HuH-7.5 (cell line): ENCODE data around the gene ANXA10.
"Not testable (repeated sequence)": the region's sequence is repeated elsewhere in the genome, so short reads cannot be mapped to it uniquely, and the experiment has no call there.

Experiments used
- DNase-seq: peaks from one replicate; pipeline ENCODE4 v3.0.0; 2011; ENCODE audit warnings: low spot score

The ANXA10 gene, protein sequence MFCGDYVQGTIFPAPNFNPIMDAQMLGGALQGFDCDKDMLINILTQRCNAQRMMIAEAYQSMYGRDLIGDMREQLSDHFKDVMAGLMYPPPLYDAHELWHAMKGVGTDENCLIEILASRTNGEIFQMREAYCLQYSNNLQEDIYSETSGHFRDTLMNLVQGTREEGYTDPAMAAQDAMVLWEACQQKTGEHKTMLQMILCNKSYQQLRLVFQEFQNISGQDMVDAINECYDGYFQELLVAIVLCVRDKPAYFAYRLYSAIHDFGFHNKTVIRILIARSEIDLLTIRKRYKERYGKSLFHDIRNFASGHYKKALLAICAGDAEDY

DNA sequence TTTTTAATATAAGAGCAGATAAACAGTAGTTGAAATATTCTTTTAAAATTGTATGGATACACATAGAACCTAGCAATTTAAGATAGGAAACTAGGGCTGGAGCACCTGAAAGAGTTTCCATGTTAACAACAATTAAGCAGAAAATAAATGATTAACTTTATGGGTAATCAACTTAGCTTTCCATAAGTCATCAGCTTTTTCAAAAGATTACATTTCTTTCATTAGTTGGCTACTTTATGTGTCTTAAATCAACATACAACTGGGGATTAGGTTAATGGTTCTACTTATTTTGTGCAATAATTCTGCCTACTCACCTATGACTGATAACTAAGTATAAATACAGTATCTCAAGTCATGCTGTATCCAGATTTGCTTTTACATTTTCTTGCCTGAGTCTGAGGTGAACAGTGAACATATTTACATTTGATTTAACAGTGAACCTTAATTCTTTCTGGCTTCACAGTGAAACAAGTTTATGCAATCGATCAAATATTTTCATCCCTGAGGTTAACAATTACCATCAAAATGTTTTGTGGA lies at the start of gene ANXA10:
Gene ANXA10 (plus strand): TSS at position 362 of the 537 bp plus-strand sequence. CDS start 164 bp downstream, at position 526.
- DNase-seq: no peak

DNA sequence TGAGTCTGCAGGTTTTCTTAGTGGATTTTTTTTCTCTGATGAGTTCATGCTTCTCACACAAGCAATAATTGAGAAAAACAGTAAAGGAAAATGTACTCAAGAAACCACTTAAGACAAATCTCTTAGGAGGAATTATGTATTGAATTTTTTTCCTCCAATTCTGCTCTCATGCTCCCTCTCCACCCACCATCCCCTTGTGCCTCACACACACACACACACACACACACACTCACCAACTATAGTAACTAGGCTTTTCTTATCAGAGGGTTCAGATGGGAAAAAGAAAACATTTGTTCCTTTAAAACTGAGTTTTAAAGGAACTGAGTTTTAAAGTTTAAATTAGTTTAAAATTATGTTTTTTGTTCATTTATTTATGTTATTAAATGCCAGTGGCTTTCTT lies 47.0 kb upstream of the ANXA10 start:
- DNase-seq: no peak

DNA sequence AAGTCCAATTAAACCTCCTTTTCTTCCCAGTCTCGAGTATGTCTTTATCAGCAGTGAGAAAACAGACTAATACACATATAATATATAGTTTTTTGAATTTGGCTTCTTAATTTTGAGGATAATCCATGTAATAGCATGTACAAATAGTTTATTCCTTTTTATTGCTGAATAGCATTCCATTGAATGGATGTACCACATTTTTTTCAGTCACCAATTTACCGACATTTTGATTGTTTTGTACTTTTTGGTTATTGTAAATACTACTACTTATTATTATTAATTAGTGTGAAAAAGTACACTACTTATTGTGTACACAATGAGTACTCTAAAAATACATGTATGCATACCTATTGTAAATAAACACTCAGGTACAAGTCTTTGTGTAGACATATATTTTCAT lies 42.3 kb upstream of the ANXA10 start:
- no peak for DNase-seq

DNA sequence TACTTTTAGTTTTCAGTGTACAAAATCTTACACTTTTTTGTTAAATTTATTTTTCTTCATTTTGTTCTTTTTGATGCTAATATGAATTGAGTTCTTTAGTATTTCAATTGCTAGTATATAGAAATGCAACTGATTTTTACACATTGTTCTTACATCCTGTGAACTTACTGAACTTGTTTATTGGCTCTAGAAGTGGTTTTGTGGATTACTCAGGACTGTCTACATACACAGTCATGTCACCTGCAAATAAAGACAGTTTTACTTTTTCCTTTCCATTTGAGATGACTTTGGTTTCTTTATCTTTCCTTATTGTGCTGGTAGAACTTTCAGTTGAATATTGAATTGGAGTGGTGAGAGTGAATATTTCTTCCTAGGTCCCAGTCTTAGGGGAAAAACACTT lies 40.8 kb upstream of the ANXA10 start:
- DNase-seq: no peak

DNA sequence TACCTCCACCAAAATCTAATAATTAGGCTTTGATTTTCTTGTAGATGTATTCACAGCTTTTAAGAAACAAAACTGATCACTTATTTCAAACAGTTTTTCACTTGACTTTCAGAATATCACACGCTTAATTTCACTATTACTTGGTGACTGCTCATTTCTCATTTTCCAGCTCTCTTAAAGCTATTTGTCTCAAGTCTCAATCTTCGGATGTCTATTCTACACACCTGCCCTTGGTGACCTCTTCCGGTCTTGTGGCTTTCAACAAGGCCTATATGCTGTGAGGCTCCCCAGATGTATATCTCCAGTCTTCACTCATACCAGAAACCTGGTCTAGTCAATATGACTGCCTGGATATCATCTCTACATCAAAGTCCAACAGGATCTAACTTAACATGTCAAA lies 34.9 kb upstream of the ANXA10 start:
- no peak for DNase-seq

DNA sequence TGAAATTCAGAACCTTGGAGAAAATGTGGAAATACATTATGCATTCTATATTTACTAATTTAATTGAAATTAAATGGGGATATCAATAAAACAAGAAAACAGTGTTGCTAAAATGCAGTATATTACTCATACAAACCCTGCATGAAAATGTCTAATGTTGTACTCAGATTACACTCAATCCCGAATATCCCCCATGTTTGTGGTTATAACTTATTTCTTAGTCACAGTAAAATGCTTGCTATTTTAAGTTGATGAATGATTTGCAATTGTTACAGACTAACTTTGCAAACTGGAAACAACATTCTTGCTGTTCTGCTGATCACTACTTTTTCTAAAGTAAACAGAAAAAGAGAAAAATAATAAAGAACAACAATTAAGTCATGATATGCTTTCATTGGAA lies 33.1 kb upstream of the ANXA10 start:
- DNase-seq: no peak

DNA sequence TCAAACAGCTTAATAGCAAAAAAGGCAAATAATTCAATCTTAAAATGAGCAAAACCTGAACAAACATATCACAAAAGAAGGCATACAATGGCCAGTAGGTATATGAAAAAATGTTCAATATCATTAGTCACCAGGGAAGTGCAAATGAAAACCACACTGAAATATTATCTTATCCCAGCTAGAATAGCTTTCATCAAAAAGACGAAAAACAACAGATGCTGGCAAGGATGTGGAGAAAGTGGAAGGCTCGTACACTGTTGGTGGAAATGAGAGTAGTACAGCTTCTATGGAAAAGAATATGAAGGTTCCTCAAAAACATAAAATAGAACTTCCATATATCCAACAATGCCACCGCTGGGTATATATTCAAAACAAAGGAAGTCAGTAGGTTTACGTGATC lies 29.3 kb upstream of the ANXA10 start:
- no peak for DNase-seq

DNA sequence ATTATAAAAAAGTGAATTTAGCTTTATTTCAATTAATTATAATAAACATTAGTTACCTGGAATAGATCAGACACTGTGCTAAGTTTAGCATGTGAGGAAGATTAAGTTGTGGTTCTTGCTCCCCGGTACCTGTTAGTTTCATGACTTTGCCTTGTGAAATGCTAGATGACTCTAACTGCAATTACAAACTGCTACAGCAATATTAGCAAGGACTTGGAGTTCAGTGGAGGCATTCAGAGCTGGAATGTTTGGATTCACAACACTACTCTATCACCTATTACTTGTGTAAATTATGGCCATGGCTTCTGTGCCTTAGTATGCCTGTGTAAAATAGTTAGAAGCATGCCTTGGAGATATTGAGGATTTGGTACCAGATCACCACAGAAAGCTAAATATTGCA lies 21.4 kb upstream of the ANXA10 start:
- DNase-seq: no peak

DNA sequence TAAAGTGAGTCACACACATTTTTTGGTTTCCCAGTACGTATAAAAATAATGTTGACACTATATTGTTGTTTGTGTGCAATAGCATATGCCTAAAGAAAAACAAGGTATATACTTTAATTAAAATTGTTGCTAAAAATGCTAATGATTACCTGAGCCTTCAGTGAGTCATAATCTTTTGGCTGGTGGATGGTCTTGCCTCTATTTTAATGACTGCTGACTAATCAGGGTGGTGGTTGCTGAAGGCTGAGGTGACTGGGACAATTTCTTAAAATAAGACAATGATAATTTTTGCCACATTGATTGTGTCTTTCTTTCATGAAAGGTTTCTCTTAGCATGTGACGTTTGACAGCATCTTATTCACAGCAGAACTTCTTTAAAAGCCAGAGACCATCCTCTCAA lies 21.0 kb upstream of the ANXA10 start:
- no peak for DNase-seq

DNA sequence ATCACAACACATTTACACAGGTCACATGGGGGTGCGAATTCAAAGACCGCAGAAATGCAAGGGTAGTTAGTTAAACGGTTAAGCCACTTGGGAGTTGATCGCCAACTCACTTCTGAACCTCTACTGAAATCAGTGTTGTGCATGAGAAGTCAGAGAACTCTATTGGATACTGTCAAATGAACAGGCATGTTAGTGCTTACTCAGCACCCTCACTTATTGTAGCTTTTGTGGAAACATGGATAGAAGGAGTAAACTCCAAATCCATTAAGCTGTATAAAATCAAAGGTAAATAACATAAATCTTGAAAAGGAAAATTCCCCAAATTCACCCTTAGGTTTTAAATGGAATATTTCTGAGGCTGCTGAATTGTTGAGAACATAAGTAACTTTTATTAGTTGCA lies 17.5 kb upstream of the ANXA10 start:
- DNase-seq: no peak

DNA sequence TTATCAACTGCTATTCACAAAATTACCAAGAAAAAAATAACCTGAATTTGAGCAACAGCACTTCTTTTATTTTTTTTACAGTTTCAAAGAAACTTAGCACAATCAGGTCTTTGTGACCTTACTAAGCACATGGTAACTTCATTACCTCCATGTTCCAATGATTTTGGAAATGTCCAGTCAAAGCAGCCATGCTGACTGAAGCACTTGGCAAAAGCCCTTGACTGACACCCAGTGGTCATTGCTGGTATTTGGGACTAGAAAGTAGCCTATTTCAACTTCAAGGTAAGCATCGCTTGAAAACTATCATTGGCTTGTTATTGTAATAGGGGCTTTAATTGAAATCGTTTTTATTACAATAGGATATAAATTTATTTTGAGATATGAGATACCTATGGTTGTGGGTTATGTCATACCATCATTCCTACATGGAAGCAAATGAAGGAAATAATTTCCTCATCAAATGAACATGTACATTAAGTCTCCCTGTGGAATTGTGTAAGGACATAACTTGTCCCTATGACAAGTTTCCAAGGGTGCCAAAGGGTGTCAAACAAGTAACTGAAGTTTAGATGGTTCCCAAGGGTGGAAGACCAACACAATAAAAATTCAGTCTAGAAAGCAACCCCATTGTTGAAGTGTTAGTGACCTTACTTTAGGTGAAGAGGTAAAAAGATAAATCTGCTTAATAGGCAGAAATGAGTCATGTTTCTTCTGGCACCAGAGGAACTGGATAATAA lies 15.2 kb upstream of the ANXA10 start:
- DNase-seq: peak; percentile 5

DNA sequence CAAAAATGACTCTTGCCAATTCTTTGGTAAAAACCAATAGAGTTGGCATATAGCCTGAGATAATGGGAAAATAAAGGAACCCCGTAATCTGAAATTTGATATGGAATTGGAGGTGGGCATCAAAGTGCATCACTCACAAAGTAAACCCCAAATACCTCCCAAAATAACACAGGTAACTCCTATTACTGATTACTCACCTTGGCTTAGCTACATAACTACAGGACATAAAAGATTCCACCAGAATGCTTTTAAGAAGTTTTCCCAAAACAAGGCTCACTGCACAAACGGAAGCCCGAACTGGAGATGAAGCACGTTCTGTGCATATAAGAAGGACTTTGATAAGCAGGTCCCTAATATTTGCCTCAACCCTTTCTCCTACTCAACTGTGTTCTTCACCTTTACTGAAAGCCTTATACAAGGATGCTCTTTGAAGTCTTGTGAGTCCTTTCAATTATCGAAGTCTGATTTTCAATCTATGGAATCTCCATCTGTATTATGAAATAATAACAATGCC lies 14.6 kb upstream of the ANXA10 start:
- no peak for DNase-seq

DNA sequence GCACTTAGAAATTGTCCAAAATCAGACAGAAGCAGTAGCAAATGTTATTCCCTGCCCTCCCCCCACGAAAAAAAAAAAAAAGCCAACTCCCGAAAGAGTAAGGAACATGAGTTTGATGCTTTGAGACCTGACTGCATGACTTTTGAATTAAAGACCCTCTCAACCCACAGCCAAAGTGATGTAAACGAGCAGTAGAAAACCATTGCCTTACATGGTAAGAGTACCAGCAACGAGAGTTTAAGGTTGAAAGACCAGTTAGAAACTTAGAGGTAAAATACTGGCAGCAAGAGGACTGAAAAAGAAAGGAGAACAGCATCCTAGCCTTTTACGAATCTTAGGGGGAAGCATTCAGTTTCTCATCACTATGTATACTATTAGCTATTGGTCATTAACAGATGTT lies 10.0 kb upstream of the ANXA10 start:
- DNase-seq: no peak

DNA sequence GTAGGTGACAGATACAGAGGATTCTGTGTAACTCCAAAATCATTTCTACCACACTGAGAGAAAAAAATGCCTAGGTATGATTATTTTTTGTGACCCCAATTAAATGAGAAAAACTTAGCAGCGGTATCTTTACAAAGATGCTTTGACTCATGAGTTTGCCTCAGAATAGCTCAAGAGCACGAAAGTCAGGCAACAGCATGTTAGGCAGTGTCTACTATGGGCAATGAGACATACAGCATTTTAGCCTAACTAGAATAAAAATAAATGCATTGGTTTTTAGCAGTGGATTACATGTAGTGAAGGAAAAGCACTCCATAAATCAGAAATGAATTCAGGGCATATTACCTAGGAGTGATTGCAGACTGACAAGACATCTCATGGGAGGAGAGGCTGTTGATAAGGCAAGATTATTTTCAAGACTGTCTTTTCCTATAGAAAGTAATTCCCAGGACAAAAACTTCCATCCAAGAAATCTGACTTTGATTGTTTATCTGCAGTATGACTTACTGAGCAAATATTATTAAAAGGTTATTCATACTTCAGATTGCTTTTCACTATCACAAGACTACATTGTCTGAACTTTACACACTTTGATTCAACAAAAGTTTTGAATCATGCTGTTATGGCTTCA lies 3.6 kb downstream of the ANXA10 start:
- no peak for DNase-seq

DNA sequence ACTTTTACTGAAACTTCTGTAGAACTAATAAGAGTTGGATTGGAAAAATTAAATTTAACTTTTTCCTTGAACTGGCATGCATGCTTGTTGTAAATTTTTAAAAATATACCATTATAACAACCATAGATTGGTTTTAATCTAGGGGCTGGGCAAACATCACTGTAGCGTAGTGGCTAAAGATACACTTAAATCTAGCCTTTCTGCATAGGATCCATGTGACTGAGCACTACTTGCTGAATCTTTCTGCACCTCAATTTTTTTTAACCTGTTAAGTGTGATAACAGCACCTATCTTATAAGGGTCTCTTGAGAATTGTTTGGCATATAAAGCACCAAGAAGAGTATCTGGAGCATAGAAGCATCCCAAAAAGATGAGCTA lies 4.1 kb downstream of the ANXA10 start:
- no peak for DNase-seq

DNA sequence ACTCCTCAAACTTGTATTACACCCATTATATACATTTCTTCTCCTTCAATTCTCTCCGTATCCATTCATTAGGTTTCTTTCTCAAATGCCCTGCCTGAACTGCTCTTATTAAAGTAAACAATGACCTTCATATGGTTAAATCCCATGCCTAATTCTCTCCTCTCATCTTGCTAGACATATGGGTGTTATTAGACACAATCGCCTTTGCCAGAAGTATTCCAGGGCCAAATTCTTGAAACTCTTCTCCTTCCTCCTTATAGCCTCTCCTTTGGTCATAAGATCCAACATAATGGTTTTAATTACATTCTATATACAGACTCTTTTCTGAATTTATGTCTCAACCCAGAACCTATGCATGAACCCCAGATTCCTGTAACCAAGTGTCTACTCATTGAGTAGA lies 4.8 kb downstream of the ANXA10 start:
- no peak for DNase-seq

DNA sequence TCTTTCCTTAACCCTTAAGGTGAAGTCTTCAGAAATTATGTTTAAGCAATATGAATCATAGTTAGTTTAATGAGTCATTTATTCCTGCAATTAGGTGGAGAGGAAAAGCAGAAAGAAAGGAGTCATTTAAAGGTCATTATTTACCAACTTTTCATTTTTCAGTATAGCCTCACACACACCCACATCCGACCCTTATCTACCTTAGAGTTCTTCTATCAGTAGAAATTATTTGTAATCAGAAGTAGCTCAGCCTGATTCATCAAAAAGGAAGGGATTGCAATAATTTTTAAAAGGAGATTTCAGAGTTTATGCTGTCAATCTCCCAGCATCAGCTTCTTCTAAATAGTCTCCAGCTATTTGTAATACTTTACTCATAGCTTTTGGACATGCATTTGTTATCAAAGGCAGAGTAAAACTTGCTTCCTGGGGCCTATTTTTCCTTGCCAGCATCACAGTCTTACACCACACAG lies 5.9 kb downstream of the ANXA10 start:
- DNase-seq: no peak

DNA sequence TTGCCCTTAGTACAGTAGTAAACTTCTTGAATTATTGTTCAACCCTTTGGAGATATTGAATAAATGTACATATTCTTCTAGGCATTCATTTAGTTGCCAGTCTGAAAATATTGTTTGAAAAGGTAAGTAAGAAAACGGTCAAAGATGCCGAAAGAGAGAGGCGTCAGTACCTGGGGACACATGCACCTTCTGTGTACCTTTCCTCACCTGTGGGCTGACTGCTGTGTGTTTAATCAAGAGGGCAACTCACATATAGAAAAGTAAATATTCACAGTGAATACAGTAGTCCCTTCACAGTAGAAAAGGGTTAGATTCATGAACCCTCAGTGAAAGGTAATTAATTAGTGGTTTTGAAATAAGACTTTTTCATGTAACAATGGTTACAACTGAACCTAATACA lies 6.9 kb downstream of the ANXA10 start:
- DNase-seq: no peak

DNA sequence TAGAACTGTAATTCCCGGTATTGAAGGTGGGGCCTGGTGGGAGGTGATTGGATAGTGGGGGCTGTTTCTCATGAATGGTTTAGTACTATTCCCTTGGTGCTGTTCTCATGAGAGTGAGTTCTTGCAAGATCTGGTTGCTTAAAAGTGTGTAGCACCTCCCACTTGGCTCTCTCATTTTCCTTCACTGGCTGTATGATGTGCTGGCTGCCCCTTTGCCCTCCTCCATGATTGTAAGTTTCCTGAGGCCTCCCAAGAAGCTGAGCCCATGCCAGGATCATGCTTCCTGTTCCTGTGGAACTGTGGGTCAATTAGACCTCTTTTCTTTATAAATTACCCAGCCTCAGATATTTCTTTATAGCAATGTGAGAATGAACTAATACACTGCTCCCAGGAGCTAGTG lies 8.7 kb downstream of the ANXA10 start:
- no peak for DNase-seq

DNA sequence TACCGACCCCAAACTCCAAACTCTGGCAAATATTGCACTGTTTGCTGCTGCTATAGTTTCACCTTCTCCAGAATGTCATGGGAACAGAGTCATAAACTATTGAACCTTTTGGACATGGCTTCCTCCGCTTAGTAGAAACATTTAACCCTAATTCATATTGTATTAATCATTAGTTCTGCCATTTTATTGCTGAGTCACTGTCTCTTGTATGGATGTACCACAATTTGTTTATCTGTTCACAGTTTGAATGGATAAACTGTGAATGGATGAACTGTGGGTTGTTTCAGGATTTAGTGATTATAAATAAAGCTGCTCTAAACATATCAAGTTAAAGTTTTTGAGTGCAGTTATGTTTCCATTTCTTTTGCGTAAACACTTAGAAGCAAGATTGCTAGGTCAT lies 10.1 kb downstream of the ANXA10 start:
- DNase-seq: no peak

DNA sequence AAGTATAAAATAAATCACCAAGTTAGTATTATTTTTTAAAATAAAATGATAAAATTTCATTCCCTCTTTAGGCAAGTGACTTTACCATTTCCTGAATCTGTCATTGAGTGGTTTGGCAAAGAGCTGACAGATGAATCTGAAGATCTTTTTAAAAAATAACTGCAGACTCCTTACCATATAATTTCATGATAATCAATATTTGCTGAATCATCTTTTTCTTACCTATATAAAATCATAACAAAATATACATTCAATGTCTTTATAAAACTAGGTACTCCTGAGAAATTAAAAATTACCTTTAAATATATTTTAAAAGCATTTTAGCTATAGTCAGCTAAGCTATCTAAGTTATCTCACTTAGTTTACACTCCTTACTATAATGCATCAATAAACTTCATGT lies 17.2 kb downstream of the ANXA10 start:
- no peak for DNase-seq

DNA sequence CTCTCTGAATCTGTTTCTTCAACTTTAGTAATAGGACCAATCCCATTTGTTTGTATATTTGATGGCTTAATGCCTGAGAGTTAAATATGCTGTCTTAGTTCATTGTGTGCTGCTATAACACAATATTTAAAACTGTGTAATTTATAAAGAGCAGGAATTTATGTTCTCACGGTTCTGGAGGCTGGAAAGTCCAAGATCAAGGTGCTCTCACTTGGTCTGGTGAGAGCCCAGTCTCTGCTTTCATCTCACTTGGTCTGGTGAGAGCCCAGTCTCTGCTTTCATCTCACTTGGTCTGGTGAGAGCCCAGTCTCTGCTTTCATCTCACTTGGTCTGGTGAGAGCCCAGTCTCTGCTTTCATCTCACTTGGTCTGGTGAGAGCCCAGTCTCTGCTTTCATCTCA lies 20.7 kb downstream of the ANXA10 start:
- DNase-seq: not testable (repeated sequence)
